ENCODE results near the gene BRSK2.
"Not testable (repeated sequence)": the region's sequence is repeated elsewhere in the genome, so short reads cannot be mapped to it uniquely, and the experiment has no call there.

The BRSK2 gene

DNA sequence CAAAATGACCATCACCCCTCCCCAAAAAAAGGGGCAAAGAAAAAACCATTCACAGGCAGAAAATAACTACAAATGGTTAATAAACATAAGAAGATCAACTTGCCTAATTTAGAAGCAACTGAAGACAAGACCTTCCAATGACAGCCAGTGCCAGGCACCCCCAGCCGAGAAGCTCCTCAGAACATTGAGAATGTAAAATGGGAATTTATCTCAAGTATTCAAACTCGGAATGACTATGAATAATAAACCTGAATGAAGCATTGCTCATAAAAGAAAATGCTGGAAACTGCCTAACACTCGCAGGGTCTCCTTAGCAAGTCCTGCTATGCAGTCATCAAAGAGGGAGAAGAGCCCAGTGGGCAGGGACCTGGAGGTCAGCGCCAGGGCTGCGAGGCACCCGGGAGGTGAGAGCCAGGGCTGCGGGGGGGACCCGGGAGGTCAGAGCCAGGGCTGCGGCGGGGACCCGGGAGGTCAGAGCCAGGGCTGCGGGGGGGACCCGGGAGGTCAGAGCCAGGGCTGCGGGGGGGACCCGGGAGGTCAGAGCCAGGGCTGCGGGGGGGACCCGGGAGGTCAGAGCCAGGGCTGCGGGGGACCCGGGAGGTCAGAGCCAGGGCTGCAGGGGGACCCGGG is 120.0 kb downstream of the BRSK2 start:
- DNase-seq (ENCODE audit: low read depth in 1 of 2, low spot score in 1 of 2) = no peak

DNA sequence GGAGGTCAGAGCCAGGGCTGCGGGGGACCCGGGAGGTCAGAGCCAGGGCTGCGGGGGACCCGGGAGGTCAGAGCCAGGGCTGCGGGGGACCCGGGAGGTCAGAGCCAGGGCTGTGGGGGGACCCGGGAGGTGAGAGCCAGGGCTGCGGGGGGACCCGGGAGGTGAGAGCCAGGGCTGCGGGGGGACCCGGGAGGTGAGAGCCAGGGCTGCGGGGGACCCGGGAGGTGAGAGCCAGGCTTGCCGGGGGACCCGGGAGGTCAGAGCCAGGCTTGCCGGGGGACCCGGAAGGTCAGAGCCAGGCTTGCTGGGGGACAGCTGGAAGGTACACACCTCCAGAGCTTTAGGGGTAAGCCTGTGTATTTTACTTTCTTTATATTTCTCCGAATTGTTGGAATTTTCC is 120.6 kb downstream of the BRSK2 start:
- DNase-seq (ENCODE audit: low read depth in 1 of 2, low spot score in 1 of 2) = not testable (repeated sequence)

GRCh38 chr11:1510928-1511327 is 121.2 kb downstream of the BRSK2 start:
- DNase-seq (ENCODE audit: low read depth in 1 of 2, low spot score in 1 of 2) = no peak

DNA sequence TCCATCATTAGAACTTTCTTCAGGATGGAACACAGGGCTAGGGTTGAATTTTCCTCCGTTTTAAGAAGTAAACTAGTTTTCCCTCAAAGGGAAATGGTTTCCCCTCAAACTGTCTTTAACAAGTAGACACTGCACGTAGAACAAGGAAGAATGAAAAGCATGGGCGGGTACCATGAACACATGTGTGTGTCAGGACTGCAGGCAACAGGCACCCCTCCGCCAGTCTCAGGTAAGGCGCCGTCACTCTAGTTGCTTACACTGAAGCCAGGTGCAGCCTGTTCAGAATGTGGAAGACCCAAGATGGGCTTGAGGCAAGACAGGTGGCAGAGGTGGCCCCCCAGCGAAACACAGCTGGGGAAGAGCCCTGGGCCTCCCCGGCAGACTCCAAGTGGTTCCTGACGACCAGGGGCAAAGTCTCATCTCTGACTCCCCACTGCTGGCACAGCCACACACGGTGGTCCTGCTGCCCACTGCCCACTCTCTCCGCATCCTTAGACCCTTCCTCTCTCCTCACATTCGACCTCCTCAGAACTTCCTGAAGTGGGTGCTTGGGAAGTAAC is 122.3 kb downstream of the BRSK2 start:
- no peak for DNase-seq (ENCODE audit: low read depth in 1 of 2, low spot score in 1 of 2)
